HuH-7.5 (cell line): ENCODE data around the gene TMEM184C.

Experiments
- DNase-seq: peaks from one replicate; pipeline ENCODE4 v3.0.0; 2011; ENCODE audit warnings: low spot score

Gene TMEM184C

GRCh38 chr4:147658501-147658900, 41.3 kb downstream of the TMEM184C start:
- DNase-seq: no peak

DNA sequence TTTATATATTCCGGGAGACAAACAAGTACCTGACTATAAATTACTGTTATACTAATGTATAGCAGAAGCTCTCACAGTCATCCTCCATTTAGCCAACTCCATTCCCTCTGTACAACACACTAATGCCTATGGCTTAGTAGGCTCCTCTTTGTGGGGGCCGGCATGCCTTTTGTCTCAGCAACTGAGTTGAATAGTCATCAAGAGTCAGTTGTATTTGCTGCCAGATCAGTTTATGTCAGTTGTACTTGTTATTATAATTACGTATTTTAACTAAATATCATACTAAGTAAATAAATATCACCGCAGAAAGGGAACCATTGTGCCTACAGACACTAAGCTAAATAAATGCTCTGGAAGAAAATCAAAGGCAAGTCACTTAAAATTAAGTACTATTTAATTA, 56.9 kb downstream of the TMEM184C start:
- no peak for DNase-seq

- DNase-seq: no peak
Measured at GRCh38 chr4:147674496-147674895, 57.3 kb downstream of the TMEM184C start.

DNA sequence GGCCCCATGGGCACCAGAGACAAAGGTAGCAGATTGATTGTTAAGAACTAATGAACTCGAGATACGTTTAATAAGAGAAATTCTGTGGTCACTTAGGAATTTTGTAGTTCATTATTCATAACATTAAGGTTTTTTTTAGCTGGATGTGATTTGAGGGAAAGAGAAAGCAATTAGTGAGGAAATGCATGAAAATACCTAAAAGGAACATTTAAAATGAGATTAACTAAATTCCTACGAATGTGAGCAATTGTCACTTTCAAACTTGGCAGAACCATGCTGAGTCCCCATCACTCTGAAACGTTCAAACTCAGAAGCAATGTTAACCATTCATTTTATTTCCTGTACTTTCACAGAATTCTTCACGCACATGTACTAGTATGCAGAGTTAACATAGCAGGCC, 60.9 kb downstream of the TMEM184C start:
- DNase-seq: no peak

DNA sequence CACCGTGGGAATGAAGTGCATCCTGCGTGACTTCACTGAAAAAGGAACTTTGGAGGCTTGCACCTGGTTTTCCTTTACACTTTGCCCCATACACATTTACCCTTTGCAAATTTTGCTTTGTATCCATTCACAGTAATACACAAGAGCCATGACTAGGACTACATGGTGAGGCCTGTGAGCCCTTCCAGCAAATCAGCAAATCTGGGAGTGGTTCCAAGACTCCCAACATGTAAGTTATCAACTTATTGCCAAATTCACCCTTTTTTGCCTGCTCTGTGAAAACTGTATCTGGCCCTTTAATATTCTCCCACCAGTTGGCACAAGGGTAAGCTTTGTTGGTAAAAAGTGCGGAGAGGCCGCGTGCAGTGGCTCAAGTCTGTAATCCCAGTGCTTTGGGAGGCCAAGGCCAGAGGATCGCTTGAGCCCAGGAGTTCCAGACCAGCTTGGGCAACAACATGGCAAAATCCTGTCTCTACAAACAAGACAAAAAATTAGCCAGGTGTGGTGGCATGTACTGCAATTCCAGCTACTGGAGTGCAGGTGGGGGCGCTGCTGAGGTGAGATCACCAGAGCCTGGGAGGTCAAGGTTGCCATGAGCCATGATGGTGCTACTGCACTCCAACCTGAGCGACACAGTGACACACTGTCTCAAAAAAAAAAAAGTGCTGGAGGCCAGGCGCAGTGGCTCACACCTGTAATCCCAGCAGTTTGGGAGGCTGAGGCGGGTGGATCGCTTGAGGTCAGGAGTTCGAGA, 61.8 kb downstream of the TMEM184C start:
- DNase-seq: no peak

DNA sequence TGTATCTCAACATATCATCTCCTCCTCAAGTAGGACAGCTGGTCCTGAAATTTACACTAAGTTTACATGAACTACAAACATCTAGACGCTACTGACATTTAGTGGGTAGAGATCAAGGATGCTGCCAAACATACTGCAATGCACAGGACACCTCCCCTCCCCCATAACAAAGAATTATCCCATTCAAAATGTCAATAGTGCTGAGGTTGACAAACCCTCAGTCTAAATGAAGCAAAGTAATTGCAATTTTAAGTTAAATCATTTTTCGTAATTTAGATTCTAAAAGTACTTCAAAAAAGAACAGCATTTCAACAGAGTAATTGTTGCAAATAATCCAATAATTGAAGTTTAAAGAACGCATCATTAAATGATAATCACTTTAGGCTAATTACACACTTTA, 65.6 kb downstream of the TMEM184C start:
- no peak for DNase-seq

GRCh38 chr4:147683188-147683591, 66.0 kb downstream of the TMEM184C start:
- DNase-seq: peak; percentile 24

GRCh38 chr4:147683717-147684700, 66.8 kb downstream of the TMEM184C start, which contains the start of gene PRMT9:
Gene PRMT9 (minus strand): TSS chr4:147684163. CDS start chr4:147683987, 176 bp downstream.
- peak; percentile 78 for DNase-seq

- no peak for DNase-seq
Measured at GRCh38 chr4:147689067-147689466, 71.9 kb downstream of the TMEM184C start.

GRCh38 chr4:147691820-147692219, 74.6 kb downstream of the TMEM184C start:
- DNase-seq: no peak

DNA sequence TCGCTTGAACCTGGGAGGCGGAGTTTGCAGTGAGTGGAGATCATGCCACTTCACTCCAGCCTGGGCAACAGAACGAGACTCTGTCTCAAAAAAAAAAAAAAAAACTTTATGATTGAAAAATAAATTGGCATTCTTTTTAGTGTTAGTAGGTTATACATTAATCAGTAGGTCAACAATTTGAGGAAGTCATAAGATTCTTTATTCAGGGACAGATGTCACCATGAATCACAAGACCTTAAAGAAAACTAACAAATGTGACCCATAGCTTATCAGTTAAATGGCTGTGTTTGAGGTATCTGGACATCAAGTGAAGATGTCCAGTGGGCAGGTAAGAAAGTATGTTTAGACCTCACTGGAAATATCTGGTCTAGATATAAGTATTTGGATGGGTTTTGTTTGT, 76.0 kb downstream of the TMEM184C start:
- DNase-seq: no peak

- DNase-seq: no peak
Measured at GRCh38 chr4:147696866-147697265, 79.7 kb downstream of the TMEM184C start.

- no peak for DNase-seq
Measured at GRCh38 chr4:147704846-147705245, 87.6 kb downstream of the TMEM184C start.

DNA sequence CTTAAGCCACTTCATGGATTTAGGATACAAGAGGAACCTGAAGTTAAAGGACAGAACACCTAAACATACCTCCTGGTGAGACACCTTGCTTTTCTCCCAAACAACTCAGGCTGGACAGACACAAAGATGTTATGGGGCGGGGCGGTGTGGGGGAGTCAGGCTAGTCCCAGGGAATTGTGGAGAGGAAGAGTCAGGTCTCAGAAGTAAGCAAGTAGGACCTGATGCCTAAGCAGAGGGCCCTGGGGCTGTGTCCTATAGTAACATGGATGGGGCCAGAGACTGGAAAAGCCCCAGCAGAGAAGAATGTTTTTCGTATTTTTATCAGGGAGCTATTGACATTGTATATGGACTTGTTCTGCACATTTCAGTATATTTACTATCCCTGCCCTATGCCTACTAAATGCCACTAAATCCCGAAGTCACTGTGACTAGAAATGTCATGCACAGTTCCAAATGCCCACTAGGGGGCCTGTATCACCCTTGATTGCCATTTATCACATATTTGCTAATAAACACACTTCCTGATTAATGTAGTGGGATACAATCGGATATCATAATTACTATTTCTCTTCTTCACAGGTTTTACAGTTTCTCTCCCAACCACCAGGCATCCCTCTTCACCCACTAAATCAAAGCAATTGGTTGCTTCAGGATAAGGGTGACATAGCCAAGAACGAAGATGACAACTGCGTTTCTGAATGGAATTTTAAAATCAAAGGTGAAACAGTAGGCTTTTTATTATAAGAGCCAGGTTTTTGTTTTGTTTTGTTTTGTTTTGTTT, 90.9 kb downstream of the TMEM184C start:
- DNase-seq: no peak

- DNase-seq: no peak
Measured at GRCh38 chr4:147709999-147710398, 92.8 kb downstream of the TMEM184C start.

DNA sequence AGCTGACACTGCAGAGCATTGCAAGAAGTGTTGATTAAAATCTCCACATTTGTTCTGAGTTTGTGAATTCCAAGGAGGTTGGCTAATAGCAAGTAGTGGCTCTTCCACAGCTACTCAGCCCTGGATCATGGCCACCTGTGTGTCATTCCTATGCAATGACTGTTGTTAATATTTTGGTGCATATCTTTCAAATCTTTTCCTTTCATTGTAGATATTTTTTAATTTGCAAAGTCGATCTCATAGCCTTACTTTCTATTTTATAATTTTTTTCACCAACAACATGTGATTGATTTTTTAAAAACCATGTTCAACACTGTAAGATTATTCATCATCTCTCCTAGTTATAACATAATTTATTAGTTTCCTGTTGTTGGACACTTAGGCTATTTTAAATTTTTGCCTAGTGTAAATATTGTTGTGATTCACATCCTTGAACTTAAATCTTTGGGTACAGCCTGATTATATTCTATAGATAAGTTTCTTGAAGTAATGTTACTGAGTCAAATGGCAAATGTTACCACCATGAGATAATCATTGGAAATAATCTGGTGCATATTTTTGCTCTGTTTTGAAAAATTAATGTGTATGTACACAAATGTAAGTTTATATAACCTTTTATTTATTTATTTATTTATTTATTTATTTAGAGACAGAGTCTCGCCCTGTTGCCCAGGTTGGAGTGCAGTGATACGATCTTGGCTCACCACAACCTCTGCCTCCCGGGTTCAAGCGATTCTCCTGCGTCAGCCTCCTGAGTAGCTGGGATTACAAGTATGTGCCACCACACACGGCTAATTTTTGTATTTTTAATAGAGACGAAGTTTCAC, 97.6 kb downstream of the TMEM184C start:
- no peak for DNase-seq

DNA sequence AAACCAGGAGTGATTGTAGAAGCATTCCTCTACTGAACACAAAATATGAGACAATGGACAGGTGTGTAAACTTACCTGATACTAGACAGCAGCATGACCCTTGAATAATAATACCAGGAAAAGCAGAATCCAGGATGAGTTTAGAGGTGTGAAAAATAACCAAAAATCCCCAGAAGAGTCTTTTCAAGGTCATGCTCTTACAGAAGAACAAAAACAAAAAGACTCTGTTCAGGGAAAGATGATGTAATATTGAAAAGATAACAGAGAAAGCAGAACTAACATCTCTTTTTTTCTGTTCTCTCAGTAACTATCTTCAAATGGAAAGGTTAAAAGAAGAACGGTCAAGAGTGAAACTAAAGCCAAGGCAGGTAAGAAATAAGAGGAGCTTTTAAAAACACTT, 100.7 kb downstream of the TMEM184C start:
- no peak for DNase-seq
